GM04504 (cell line): ENCODE data around the gene SAFB2.

ENCODE experiments used
- DNase-seq: peaks from one replicate; pipeline ENCODE4 v3.0.0-alpha.2; 2012; ENCODE audit warnings: low read depth

SAFB2 gene

DNA sequence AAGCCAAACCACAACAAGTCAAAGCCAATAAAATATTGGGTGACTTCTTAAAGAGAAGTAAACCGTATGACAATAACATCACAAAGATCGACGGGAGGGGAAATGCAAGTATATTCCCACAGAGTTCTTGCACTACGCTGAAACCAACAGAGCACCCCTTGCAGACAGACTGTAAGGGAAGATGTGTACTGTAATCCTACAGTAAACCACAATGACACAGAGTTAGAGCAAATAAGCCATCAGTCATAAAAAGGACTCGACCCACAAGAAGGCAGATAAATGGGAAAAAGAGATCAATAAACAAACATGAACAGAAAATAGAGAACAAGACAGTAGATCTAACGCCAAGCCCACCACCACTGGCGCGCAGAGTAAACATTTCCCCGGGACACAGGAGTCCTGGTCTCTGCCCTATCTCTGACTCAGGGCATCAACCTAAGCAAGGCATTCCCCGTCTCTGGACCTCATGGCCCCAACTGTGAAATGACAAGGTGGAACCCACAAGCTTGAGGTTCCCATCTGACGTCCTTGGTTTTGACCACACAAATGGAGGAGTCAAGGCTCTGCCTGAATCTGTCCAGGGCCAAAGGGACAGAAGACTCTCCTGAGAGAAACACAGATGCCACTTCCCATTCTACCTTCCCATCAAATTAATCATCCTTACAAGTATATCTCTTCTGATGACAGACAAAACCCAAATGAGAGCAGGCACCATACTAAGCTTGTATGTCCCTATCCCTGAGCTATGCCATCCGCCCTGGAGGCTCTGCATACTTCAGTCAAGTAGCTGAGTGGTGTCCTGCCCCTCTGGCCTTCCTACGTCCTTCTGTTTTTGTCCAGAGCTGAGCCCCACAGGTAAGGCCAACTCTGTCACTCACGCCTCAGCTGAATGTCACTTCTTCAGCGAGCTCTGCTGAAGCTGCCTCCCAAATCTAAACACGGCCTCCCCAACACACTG, 15.0 kb downstream of the SAFB2 start:
- no peak for DNase-seq

GRCh38 chr19:5605362-5605761, 17.2 kb downstream of the SAFB2 start:
- no peak for DNase-seq

DNA sequence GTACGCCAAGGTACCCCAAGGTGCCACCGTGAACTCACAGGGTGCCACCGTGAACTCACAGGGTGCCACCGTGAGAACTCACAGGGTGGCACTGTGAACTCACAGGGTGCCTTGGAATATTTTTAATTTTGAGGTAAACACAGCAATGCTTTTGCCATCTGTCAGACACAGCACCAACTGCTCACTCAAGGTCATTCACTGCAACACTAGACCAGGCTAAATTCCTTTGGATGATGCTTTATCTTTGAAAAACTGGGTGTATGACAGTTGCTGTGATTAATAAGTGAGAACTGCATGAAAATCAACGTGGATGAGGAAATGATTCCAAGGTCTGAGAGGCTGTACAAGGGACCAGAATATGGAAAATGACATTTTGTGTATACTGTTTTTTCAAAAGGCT, 18.9 kb downstream of the SAFB2 start:
- DNase-seq = no peak

DNA sequence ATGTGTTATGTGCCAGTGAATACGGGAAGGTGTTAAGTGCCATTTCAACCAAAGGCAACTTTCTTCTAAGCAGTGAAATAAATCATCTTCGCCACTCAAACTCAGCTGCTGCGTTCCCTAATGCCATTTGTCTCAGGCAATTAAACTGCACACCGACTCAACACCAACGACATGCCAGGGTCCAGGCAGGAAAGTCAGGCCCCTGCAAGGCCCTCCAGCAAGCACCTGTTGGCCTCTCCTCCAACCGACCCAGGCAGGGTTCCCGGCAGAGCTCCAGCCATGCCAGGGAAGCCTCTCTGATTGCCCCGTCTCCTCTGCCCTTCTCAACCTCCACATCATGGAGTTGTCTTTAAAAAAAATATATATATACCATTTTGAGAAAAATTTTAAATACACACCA, 21.8 kb downstream of the SAFB2 start:
- DNase-seq = no peak

DNA sequence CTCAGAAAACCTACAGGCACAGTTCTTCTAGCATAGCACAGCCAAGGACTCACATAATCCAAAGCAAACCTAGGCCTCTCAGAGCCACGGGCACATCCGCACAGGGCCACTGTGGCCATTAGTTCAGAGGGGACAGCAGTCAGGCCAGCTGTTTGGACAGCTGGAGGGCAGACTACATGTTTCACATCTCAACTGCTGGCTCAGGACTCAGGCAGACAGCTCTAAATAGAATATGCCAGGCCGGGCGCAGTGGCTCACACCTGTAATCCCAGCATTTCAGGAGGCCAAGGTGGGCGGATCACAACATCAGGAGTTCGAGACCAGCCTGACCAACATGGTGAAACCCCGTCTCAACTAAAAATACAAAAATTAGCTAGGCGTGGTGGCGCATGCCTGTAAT, 26.8 kb downstream of the SAFB2 start:
- no peak for DNase-seq

DNA sequence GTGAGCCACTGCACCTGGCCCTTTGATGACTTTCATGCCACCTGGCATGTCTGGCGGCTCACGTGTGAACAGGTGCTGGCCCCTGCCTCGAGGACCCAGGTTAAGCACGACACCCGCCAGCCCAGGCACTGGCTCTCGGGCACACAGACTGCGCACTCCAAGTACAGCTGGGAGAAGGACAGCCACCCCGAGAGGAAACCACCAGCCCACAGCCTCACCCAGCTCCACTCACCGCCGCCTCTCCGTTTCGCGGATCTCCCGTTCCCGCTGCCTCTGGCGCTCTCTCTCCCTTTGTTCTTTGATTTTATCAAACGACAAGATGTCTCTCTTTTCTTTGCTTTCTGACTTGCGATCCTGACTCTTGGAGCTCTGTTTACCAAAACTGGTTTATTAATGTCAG, 27.4 kb downstream of the SAFB2 start:
- no peak for DNase-seq

DNA sequence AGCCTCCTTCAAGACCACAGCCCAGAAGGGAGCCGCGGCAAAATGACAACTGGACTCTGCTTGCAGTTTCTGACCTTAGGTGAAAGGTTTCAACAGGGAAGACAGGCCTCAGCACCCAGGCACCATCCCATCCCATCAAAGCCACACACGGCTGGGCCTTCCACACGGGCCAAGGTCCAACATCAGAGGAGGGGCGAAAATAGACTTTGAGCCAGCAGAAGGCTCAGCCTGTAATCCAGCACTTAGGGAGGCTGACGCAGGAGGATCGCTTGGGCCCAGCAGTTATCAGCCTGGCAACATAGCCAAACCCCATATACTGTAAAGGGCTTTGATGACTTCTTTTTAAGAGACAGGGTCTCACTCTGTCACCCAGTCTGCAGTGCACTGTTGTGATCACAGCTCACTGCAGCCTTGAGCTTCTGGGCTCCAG, 28.0 kb downstream of the SAFB2 start:
- DNase-seq = no peak

GRCh38 chr19:5593343-5594255, 29.0 kb downstream of the SAFB2 start:
- DNase-seq = no peak

GRCh38 chr19:5592531-5593342, 29.8 kb downstream of the SAFB2 start:
- DNase-seq = no peak

DNA sequence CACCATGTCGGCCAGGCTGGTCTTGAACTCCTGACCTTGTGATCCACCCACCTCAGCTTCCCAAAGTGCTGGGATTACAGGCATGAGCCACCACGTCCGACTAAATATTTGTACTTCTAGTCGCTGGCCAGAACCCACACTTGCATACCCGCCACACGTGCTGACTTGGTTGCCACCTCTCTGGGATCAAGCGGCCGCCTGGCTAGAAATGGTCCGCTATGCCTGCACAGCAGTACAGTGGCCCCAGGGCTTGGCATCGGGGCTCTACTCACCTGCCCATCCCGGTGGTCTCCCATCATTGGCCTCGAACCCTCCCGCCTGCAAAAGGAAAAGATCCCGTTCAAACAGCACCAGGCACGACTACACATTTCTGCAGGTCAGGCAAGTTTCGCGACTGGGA, 31.1 kb downstream of the SAFB2 start:
- DNase-seq = no peak

GRCh38 chr19:5590865-5591154, 31.8 kb downstream of the SAFB2 start:
- DNase-seq = no peak

- no peak for DNase-seq
These were observed 32.3 kb downstream of the SAFB2 start for GRCh38 chr19:5590151-5590864.

DNA sequence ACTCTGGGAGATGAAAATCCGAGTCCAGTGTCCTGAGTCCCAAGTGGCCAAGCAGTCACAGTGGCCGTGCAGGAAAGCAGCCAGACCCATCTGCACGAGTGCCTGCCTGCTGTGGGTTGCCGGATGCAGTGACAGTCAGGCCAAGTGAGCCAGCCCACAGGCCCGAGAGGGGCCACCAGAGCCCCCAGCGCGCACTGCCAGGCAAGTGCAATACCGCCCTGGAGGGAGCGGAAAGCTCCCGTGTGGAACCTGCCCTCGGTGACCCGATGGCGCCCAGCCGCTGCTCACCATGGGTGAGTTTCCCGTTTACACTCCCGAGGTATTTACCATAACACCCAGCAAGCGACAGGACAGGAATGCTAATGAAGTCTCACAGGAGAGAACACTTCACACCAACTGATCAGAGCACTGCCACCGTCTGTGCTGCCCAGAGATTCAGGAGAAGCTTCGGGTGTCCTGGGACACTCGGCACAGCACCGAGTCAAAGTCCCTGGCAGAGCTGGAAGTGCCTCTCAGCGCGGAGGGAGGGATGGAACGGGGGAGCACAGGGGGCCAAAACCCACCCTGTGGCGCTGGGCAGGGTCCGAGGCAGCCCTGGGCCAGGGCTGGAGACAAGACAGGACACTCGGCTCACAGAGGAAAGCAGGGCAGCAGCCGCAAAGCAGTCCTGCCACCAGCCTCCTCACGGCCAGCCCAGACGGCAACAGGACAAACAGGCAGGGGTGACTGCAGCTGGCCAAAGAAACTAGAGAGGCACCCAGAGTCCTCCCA, 33.5 kb downstream of the SAFB2 start:
- no peak for DNase-seq

DNA sequence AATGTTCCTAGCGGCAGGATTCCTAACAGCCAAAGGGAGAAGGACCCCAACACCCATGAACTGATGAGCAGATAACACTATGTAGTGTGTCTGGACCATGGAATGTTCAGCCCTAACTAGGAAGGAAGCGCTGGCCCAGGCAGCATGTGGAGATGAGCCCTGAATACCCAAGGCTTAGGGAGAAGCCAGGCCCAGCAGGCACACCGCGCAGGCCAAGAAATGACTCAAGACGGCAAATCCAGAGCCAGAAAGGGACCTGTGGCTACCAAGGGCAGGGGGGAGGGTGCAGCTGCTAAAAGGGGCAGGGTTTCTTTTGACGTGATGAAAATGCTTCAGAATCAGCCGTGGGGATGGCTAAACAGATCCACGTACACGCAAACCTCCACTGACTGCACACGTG, 34.1 kb downstream of the SAFB2 start:
- DNase-seq = no peak

- no peak for DNase-seq
These were observed 34.9 kb downstream of the SAFB2 start for GRCh38 chr19:5587661-5588060.

DNA sequence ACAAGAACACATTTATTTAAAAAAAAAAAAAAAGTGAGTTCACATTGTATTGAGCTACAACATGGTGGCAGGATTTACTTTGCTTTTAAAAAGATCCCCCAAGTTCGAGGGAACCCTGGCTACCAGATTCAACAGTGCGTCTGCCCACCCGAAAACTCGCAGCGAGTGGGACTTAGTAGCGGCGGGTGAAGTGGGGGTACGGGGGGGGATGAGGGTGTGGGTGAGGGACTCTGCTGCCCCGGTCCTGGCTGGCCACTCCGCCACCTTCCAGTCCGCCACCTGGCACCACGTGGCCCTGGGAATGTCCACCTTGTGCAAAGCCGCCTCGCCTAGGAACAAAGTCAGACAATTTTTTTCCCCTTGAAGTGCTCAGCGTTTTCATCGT, 35.5 kb downstream of the SAFB2 start:
- DNase-seq = no peak

GRCh38 chr19:5586300-5587070, 36.1 kb downstream of the SAFB2 start:
- DNase-seq = no peak

DNA sequence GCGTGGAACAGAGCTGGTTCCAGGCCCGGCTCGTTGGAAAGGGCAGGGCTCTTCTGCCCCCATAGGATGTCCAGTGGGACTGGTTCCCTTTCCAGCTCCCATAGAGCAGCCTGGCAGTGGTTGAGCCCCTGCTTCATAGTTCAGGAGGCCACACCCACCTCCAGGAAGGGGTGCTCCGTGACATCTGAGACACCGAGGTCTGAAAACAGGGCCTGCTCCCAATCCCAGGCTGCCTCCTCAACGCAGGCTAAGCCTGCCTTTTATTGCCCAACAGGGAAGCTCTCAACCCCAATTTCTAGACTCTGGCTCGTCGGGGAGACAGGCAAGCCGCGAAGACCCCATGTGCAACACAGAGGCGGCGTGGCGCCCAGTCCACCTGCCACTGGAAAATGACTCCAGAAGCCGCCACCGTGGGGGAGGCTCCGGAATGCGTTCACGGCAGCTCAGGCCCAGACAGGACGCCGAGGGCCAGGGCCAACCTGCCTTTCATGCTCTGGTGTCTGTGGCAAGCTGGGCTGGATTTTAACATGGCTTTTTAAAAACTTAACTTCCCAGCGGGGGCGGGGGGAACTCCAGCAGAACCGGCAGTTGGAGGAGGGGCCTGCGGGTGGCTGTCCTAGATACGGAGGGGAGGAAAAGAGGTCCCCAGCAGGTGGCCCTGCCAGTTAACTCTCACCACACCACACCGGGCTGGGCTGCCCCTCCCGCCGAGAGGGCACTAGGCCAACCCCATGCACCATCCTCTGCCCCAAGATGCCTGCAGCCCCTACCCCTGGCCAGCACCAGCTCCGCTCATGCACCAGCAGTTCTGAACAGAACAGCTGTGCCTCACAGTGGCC, 36.9 kb downstream of the SAFB2 start:
- DNase-seq = no peak

GRCh38 chr19:5580161-5580571, 42.4 kb downstream of the SAFB2 start:
- DNase-seq = no peak
